Mucosa of rectum (tissue), 2 donors: ENCODE results near the gene VWF.

ENCODE experiments used
- H3K27ac ChIP-seq, 2 donors: one replicate each; pipeline ENCODE4 v1.7.0; 2013; ENCODE audit warnings: inconsistent platforms in 2 of 2, low read depth in 2 of 2, low read length in 2 of 2
- H3K27me3 ChIP-seq, 2 donors: one replicate each; pipeline ENCODE4 v1.7.0; 2013; ENCODE audit warnings: low read length in 2 of 2; ENCODE audit not compliant: control insufficient read depth in 2 of 2, insufficient read depth in 2 of 2
- H3K36me3 ChIP-seq, 2 donors: one replicate each; pipeline ENCODE4 v1.7.0; 2013; ENCODE audit warnings: low read length in 2 of 2; ENCODE audit not compliant: control insufficient read depth in 2 of 2, insufficient read depth in 2 of 2
- H3K4me1 ChIP-seq, 2 donors: one replicate each; pipeline ENCODE4 v1.7.0; 2013; ENCODE audit warnings: low read length in 2 of 2, mild to moderate bottlenecking in 1 of 2; ENCODE audit not compliant: control insufficient read depth in 2 of 2, insufficient read depth in 2 of 2
- H3K4me3 ChIP-seq, 2 donors: one replicate each; pipeline ENCODE4 v1.7.0; 2013; ENCODE audit warnings: low read length in 2 of 2
- H3K9ac ChIP-seq, 2 donors: one replicate each; pipeline ENCODE4 v1.7.0; 2013; ENCODE audit warnings: low read length in 2 of 2, low read depth in 1 of 2, mild to moderate bottlenecking in 1 of 2
- H3K9me3 ChIP-seq, 2 donors: one replicate each; pipeline ENCODE4 v1.7.0; 2013; ENCODE audit warnings: low read length in 2 of 2; ENCODE audit not compliant: control insufficient read depth in 2 of 2
- donor health status: healthy.
- donor health status: Normal muscosa, but diverticular disease.

VWF gene

GRCh38 chr12:6070472-6071257 is 53.8 kb downstream of the VWF start:
- H3K36me3 ChIP-seq: no peaks in the 10 kb centered on the region
- no peak overlapping the region for H3K4me3 ChIP-seq
- no peaks in the 10 kb centered on the region for H3K9me3 ChIP-seq
- H3K27ac ChIP-seq: no peak overlapping the region
- peaks cover 0 to 6% of the 10 kb centered on the region in 2 donors for H3K27me3 ChIP-seq
- H3K4me1 ChIP-seq: peaks cover 0 to 11% of the 10 kb centered on the region in 2 donors
- H3K9ac ChIP-seq: no peak overlapping the region

- H3K4me1 ChIP-seq: peaks cover 0 to 5% of the 10 kb centered on the region in 2 donors
- no peaks in the 10 kb centered on the region for H3K9me3 ChIP-seq
- H3K36me3 ChIP-seq: no peaks in the 10 kb centered on the region
- H3K9ac ChIP-seq: no peak overlapping the region
- peaks cover 0 to 3% of the 10 kb centered on the region in 2 donors for H3K27me3 ChIP-seq
- no peak overlapping the region for H3K4me3 ChIP-seq
- no peak overlapping the region for H3K27ac ChIP-seq
Measured at GRCh38 chr12:6069437-6070093, 54.9 kb downstream of the VWF start.

- no peak overlapping the region for H3K27ac ChIP-seq
- no peaks in the 10 kb centered on the region for H3K4me1 ChIP-seq
- H3K9me3 ChIP-seq: no peaks in the 10 kb centered on the region
Measured at GRCh38 chr12:6068227-6068626, 56.2 kb downstream of the VWF start.

DNA sequence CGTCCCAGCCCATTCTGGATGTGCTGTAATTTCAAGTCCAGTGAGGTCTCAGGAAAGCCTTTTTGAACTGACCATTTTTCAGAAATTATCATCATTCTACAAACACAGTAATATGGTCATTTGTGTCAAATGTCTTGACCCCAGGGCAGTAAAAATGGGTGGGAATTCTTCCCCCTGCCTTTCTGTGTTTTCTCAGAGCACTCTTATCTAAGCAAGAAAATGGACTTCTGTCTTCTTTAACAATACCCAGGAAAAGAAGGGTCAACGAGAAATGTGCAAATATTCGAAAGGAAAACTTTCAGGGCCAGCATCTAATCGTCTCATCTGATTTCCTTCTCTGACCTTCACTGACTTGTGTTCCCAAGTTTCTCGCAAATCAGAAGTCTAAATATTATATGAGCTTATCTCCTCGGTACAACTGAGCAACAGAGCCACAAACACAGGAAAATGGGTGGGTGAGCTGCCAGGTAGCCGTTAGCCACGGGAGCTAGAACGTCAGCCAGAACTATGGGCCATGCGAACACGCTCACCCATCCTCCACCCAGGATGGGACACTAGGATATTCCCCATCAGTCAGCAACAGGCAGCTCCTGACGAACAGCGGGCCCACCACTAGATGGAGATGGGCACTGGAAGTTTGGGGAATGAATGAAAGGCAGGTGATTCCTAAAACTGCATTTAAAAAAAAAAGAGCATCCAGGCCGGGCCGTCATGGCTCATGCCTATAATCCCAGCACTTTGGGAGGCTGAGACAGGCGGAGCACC is 57.1 kb downstream of the VWF start:
- Histone ChIP-seq H3K4me1 (no peaks in the 10 kb centered on the region), H3K9ac (no peak overlapping the region)

More at GRCh38 chr12:6068227-6068626, 56.2 kb downstream of the VWF start:
- no peak overlapping the region for H3K4me3 ChIP-seq
- H3K36me3 ChIP-seq: no peaks in the 10 kb centered on the region
- H3K9ac ChIP-seq: no peak overlapping the region
- H3K27me3 ChIP-seq: no peaks in the 10 kb centered on the region

GRCh38 chr12:6066651-6067050 is 57.8 kb downstream of the VWF start:
- Histone ChIP-seq H3K27me3 (no peaks in the 10 kb centered on the region), H3K4me3 (no peak overlapping the region), H3K9me3 (no peaks in the 10 kb centered on the region), H3K9ac (no peak overlapping the region), H3K36me3 (no peaks in the 10 kb centered on the region), H3K4me1 (no peaks in the 10 kb centered on the region), H3K27ac (no peak overlapping the region)

More for the DNA sequence above, 57.1 kb downstream of the VWF start:
- no peak overlapping the region for H3K4me3 ChIP-seq
- H3K9me3 ChIP-seq: no peaks in the 10 kb centered on the region
- H3K36me3 ChIP-seq: no peaks in the 10 kb centered on the region
- H3K27me3 ChIP-seq: no peaks in the 10 kb centered on the region
- no peak overlapping the region for H3K27ac ChIP-seq

DNA sequence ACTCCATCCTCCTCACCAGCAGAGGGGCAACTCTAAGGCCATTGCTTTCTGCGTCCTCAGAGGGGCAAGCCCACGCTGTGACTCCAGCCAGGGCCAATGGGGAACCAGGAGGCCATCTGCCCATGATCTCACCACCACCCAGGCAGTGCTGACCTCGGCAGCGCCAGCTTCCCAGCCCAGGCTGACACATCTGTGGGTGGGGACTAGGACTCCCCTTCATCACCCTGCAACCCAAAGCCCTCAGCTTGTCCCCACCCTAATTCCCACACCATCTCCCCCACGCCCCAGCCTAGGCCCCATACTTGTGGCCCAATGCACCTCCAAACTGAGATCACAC is 58.6 kb downstream of the VWF start:
- Histone ChIP-seq H3K36me3 (no peaks in the 10 kb centered on the region), H3K4me3 (no peak overlapping the region), H3K4me1 (no peaks in the 10 kb centered on the region), H3K27ac (no peak overlapping the region), H3K27me3 (no peaks in the 10 kb centered on the region), H3K9me3 (no peaks in the 10 kb centered on the region), H3K9ac (no peak overlapping the region)

- Histone ChIP-seq H3K27ac (no peak overlapping the region), H3K4me3 (no peak overlapping the region), H3K36me3 (no peaks in the 10 kb centered on the region), H3K9me3 (no peaks in the 10 kb centered on the region), H3K27me3 (no peaks in the 10 kb centered on the region), H3K4me1 (no peaks in the 10 kb centered on the region), H3K9ac (no peak overlapping the region)
Measured at GRCh38 chr12:6065131-6065862, 59.2 kb downstream of the VWF start.

GRCh38 chr12:6062757-6063735 is 61.4 kb downstream of the VWF start:
- H3K27ac ChIP-seq: no peak overlapping the region

DNA sequence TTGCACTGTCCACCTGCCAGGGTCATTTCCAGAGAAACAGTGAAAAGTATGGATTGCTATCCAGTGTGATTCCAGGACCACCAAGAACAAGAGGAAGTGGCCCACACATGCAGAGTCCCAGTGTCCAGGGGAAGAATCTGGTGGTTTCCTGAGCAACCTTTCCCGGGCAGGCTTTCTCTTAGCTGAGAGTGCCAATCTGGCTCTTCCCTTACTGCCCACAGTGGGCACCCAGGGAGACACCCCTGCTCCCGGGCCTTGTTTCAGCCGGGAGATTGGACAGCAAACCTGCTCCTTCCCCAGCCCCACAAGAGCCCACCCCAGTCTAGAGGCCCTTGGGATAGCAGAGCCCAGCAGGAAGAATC is 62.1 kb downstream of the VWF start:
- H3K27ac ChIP-seq: no peak overlapping the region
- H3K9ac ChIP-seq: no peak overlapping the region
- no peaks in the 10 kb centered on the region for H3K9me3 ChIP-seq
- H3K27me3 ChIP-seq: peaks cover 0 to 3% of the 10 kb centered on the region in 2 donors
- no peaks in the 10 kb centered on the region for H3K4me1 ChIP-seq
- H3K4me3 ChIP-seq: no peak overlapping the region
- no peaks in the 10 kb centered on the region for H3K36me3 ChIP-seq

More at GRCh38 chr12:6062757-6063735, 61.4 kb downstream of the VWF start:
- Histone ChIP-seq H3K36me3 (no peaks in the 10 kb centered on the region), H3K27me3 (peaks cover 0 to 3% of the 10 kb centered on the region in 2 donors), H3K4me3 (no peak overlapping the region), H3K9ac (no peak overlapping the region), H3K4me1 (no peaks in the 10 kb centered on the region), H3K9me3 (no peaks in the 10 kb centered on the region)
